Gastroesophageal sphincter (tissue), 3 donors: ENCODE measurements around the gene EXOC4.

Experiments
- CTCF ChIP-seq, 4 experiments: fragments of 200-600 bp in 2 of 4; fragments of 450-650 bp in 2 of 4; sonication (generic) in 1 of 4; IDR thresholded peaks; one replicate each; pipeline ENCODE4 v1.5.1; 2017 to 2019; ENCODE audit warnings: antibody characterized with exemption in 4 of 4, mild to moderate bottlenecking in 2 of 4, moderate library complexity in 2 of 4
- EP300 ChIP-seq: sonication (generic); formaldehyde crosslinking; IDR thresholded peaks from one replicate; pipeline ENCODE4 v1.6.1; 2017; ENCODE audit warnings: antibody characterized with exemption, mild to moderate bottlenecking
- POLR2A ChIP-seq, 2 donors: fragments of 450-650 bp; IDR thresholded peaks; one replicate each; pipeline ENCODE4 v1.6.1; 2017; ENCODE audit warnings: antibody characterized with exemption in 2 of 2, mild to moderate bottlenecking in 2 of 2, moderate library complexity in 1 of 2
- POLR2AphosphoS5 ChIP-seq: sonication (generic); formaldehyde crosslinking; IDR thresholded peaks from one replicate; pipeline ENCODE4 v1.6.1; 2017; ENCODE audit warnings: antibody characterized with exemption

- no peak for TF ChIP-seq POLR2A (IDR thresholded peaks at IDR 0.05)
- TF ChIP-seq CTCF (IDR thresholded peaks at IDR 0.05): no peak
- TF ChIP-seq POLR2AphosphoS5: no peak
- TF ChIP-seq EP300: no peak
These were observed 470.2 kb downstream of the EXOC4 start for GRCh38 chr7:133723044-133723443.
